DOHH2 (cell line): Measurements from ENCODE around the gene EVC.

ENCODE experiments used
- EZH2phosphoT487 ChIP-seq: fragments of 200-600 bp; sonication (generic); IDR thresholded peaks from 2 replicates; pipeline ENCODE4 v1.6.1; 2017; ENCODE audit warnings: borderline replicate concordance, mild to moderate bottlenecking, antibody characterized with exemption, low read length, moderate library complexity, mixed read lengths
- TF ChIP-seq, protein P1 (sequence below): fragments of 200-600 bp; sonication (generic); IDR thresholded peaks from one replicate; pipeline ENCODE4 v1.5.1; 2014; ENCODE audit warnings: antibody characterized with exemption, mild to moderate bottlenecking, low read depth, low read length; ENCODE audit not compliant: poor library complexity, severe bottlenecking

DNA sequence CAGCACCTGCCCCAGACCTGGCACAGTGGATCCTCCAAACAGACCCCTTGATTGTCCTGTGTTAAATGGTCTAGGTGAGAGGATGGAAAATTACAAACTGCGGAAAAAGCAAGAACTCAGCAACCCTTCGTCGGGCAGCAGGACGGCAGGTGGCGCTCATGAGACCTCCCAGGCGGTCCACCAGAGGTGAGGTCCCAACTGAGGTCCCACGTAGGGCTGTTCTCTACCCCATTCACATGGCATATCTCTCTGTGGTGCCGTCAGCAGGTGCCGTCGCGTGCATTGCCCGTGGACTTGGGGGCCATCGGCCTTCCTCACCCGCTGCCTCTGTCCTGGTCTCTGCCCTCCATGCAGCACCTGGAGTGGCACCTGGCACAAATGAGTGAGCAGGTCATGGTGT, 93.7 kb downstream of the EVC start:
- TF ChIP-seq, protein P1, sequence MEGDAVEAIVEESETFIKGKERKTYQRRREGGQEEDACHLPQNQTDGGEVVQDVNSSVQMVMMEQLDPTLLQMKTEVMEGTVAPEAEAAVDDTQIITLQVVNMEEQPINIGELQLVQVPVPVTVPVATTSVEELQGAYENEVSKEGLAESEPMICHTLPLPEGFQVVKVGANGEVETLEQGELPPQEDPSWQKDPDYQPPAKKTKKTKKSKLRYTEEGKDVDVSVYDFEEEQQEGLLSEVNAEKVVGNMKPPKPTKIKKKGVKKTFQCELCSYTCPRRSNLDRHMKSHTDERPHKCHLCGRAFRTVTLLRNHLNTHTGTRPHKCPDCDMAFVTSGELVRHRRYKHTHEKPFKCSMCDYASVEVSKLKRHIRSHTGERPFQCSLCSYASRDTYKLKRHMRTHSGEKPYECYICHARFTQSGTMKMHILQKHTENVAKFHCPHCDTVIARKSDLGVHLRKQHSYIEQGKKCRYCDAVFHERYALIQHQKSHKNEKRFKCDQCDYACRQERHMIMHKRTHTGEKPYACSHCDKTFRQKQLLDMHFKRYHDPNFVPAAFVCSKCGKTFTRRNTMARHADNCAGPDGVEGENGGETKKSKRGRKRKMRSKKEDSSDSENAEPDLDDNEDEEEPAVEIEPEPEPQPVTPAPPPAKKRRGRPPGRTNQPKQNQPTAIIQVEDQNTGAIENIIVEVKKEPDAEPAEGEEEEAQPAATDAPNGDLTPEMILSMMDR = no peak
- TF ChIP-seq EZH2phosphoT487 = no peak
